Nephron progenitor cell (in vitro differentiated cells): ENCODE measurements around the gene ANGPTL2.

Source experiments
- DNase-seq: peaks from one replicate; pipeline ENCODE4 v3.0.0; 2021
- H3K27ac Mint-ChIP-seq: 2 replicates; pipeline ENCODE4 v1.8.0; 2021; ENCODE audit warnings: mild to moderate bottlenecking, moderate library complexity, mixed read lengths
- H3K27me3 Mint-ChIP-seq: 2 replicates; pipeline ENCODE4 v1.8.0; 2021; ENCODE audit warnings: mild to moderate bottlenecking, low read depth, mixed read lengths; ENCODE audit not compliant: poor library complexity
- H3K36me3 Mint-ChIP-seq: 2 replicates; pipeline ENCODE4 v1.8.0; 2021; ENCODE audit warnings: low read depth, mixed read lengths
- H3K4me1 Mint-ChIP-seq: 2 replicates; pipeline ENCODE4 v1.8.0; 2021; ENCODE audit warnings: mixed read lengths
- H3K4me3 Mint-ChIP-seq: 2 replicates; pipeline ENCODE4 v1.8.0; 2021; ENCODE audit warnings: mild to moderate bottlenecking, moderate library complexity, mixed read lengths
- H3K9me3 Mint-ChIP-seq: 2 replicates; pipeline ENCODE4 v1.8.0; 2021; ENCODE audit warnings: mild to moderate bottlenecking, moderate library complexity, mixed read lengths
- TF ChIP-seq, protein P1 (sequence below): fragments of 200-600 bp; sonication (generic); IDR thresholded peaks from 2 replicates; pipeline ENCODE4 v1.5.0; 2021; ENCODE audit warnings: antibody characterized with exemption

ANGPTL2 gene

DNA sequence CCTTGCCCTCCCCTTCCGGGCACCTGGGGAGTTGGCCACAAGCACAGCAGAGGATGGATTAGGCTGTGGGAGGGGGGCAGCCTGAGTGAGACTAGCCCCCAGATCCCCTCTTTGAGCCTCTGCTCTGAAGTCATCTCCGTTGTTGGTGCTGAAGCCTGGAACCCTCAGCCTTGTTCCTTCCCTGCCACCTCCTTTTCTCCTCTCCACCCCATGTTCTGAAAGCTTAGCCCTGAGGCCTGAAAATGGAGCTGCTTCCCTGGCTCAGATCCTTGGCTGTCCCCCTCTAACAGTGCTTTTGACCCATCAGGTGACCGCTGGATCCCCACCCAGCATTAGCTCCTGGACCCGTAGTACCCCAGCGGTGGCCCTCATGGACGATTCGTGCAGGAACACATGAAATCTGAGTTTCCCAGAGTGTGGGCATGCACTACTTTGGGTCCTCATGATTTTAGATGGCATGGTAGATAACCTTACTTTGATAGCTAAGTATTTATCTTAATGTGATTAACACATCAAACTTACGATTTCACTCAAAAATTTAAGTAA is 21.6 kb upstream of the ANGPTL2 start:
- TF ChIP-seq, protein P1, sequence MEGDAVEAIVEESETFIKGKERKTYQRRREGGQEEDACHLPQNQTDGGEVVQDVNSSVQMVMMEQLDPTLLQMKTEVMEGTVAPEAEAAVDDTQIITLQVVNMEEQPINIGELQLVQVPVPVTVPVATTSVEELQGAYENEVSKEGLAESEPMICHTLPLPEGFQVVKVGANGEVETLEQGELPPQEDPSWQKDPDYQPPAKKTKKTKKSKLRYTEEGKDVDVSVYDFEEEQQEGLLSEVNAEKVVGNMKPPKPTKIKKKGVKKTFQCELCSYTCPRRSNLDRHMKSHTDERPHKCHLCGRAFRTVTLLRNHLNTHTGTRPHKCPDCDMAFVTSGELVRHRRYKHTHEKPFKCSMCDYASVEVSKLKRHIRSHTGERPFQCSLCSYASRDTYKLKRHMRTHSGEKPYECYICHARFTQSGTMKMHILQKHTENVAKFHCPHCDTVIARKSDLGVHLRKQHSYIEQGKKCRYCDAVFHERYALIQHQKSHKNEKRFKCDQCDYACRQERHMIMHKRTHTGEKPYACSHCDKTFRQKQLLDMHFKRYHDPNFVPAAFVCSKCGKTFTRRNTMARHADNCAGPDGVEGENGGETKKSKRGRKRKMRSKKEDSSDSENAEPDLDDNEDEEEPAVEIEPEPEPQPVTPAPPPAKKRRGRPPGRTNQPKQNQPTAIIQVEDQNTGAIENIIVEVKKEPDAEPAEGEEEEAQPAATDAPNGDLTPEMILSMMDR, result no peak
- Mint-ChIP-seq H3K36me3 (no peaks in the 10 kb centered on the region), H3K27ac (no peak overlapping the region), H3K4me1 (peaks cover 25% of the 10 kb centered on the region), H3K27me3 (peaks cover 8% of the 10 kb centered on the region), H3K4me3 (no peak overlapping the region), H3K9me3 (no peaks in the 10 kb centered on the region)
- no peak for DNase-seq

DNA sequence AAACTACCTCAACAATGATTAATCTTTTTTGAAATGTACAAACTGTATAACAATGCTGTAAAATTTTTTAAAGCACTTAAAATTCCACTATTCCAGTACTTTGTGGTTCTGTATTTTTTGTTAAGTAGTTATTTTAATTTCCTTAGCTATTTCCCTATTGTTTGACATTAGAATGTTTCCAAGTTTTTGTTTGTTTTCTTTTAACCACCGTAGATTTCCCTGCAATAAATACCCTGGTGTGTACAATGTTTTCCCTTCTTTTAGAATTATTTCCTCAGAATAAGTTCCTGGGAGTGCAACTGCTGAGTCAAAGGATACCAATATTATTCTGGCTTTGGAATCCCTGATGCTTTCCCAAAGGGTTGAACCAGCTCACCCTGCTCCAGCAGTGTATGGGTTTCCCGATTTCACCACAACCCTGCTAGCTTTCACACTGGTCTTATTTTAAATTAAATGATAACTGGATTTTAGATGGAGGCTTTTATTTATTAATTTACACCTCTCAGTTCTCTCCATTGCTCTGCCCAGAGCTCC is 20.6 kb upstream of the ANGPTL2 start:
- TF ChIP-seq, protein P1, result no peak
- Mint-ChIP-seq H3K27me3 (peaks cover 11% of the 10 kb centered on the region), H3K27ac (no peak overlapping the region), H3K4me3 (no peak overlapping the region), H3K9me3 (no peaks in the 10 kb centered on the region), H3K36me3 (no peaks in the 10 kb centered on the region), H3K4me1 (peaks cover 25% of the 10 kb centered on the region)
- no peak for DNase-seq

DNA sequence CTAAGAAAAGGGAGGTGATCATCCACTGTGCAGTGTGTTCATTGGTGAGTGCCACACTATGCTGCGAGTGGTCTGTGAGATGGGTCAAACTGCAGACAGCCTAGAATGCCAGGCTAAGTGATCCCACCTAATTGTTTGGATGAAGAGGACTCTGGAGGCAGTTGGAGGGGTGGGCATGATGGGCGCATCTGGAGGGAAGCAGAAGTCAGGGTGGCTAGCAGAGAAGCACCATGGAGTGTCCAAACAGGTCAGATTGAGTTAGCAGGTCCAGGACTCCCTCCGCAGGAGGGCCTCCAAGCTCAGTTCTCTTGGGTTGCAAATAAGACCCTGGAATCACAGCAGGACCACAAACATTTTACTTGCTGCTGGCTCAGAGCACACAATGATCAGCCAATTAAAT is 19.9 kb upstream of the ANGPTL2 start:
- Mint-ChIP-seq H3K9me3 (no peaks in the 10 kb centered on the region), H3K36me3 (no peaks in the 10 kb centered on the region), H3K27ac (no peak overlapping the region), H3K4me3 (no peak overlapping the region), H3K4me1 (peaks cover 25% of the 10 kb centered on the region), H3K27me3 (peaks cover 10% of the 10 kb centered on the region)
- DNase-seq, result no peak
- TF ChIP-seq, protein P1, result no peak

DNA sequence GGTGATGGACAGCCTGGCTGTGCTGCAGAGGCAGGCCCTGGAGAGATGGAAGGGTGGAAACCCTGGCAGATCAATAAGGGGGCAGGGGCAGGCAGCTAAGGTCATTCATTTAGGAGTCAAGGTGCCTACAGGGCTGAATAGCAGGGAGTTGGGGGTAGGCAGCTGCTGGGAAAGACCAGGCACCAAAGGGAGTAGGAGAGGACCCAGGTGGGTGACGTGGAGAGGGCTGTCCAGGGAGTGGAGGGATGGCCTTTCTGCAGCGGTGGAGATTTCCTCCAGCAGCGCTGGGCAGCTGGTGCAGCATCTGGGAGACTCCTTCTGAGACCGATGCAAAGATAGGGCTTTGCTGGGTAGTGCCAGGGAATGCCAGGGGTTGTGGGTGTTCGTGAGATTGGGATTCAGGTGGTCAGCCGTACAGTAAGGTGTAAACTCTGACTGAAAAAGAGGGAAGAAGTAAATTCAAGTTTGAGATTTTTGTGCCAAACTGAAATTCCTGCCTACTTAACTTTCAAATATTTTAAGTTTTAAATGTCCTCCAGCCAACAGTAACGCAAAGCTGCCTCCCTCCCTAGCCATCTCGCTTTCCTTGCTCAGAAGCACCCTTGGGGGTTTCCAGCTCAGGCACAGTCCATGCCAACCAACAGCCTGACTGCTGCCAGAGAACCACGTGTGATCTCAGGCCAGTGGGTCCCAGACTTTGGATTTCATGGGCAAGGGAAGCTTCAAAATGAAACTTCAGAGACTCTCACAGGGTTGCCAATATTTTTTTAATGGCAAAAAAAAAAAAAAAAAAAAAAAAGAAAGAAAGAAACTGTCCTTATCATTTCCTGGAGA is 18.6 kb upstream of the ANGPTL2 start:
- no peaks in the 10 kb centered on the region for H3K9me3 Mint-ChIP-seq
- TF ChIP-seq, protein P1, result no peak
- H3K4me3 Mint-ChIP-seq, result no peak overlapping the region
- H3K36me3 Mint-ChIP-seq, result no peaks in the 10 kb centered on the region
- H3K27me3 Mint-ChIP-seq, result peaks cover 15% of the 10 kb centered on the region
- DNase-seq, result no peak
- H3K27ac Mint-ChIP-seq, result no peak overlapping the region
- H3K4me1 Mint-ChIP-seq, result peaks cover 30% of the 10 kb centered on the region

DNA sequence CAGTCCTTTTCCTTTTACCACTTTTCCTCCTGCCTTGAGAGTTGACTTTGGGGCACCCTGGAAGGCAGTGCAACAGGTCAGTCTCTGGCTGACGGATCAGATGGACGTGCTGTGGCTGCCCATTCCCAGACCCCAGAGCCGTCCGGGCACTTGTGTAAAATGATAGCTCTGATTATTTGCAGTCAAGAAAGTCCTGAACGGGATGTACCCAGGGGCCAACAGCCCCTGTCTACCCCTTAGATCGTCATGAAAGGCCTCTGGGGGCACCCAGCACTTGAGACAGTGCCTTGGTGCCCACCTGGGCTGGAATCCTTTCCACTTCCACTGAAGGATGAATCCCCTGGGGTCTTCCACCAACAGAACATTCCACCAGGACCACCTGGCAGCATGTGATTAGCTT is 17.7 kb upstream of the ANGPTL2 start:
- H3K4me1 Mint-ChIP-seq, result peaks cover 39% of the 10 kb centered on the region
- H3K9me3 Mint-ChIP-seq, result no peaks in the 10 kb centered on the region
- TF ChIP-seq, protein P1, result no peak
- no peak overlapping the region for H3K27ac Mint-ChIP-seq
- H3K27me3 Mint-ChIP-seq, result peaks cover 15% of the 10 kb centered on the region
- H3K4me3 Mint-ChIP-seq, result no peak overlapping the region
- DNase-seq, result no peak
- H3K36me3 Mint-ChIP-seq, result no peaks in the 10 kb centered on the region
